Measurements from ENCODE around the gene CA12. TPM values are rescaled to one million over a fixed set of nuclear protein-coding genes. Genes with fewer than 3 reads are reported as not detected.

Gene CA12
- total and polyA plus RNA-seq, 2 of the 8 experiments (the other 6 are each of a cell fraction or from before 2014, with no cell fraction given) = 4.7 to 4.9 TPM

GRCh38 chr15:63373866-63374548 is 7.6 kb downstream of the CA12 start:
- 89% methylated on average over 9 of the region's 9 CpGs; no CpG with 5 or more reads in 1 of the 2 experiments for WGBS, 2 experiments (ENCODE audit: extremely low coverage in 1 of 2, insufficient coverage in 1 of 2, insufficient read length in 1 of 2, insufficient replicate concordance in 2 of 2, low coverage in 1 of 2, low lambda C conversion rate in 2 of 2, missing lambda C conversion rate in 1 of 2)

More at GRCh38 chr15:63373866-63374548, 7.6 kb downstream of the CA12 start:
- H3K23ac ChIP-seq (ENCODE audit: insufficient read length) = no peak overlapping the region
- no peak overlapping the region for H2BK120ac ChIP-seq (replicated peaks; ENCODE audit: low read depth, low read length)
- no peaks in the 10 kb centered on the region for H3K27me3 ChIP-seq (replicated peaks in 1 of 4; ENCODE audit: control insufficient read depth in 3 of 4, extremely low read depth in 1 of 4, insufficient read depth in 3 of 4, low read length in 3 of 4)
- H3K18ac ChIP-seq (ENCODE audit: extremely low read depth, low read length) = no peak overlapping the region
- CTCF ChIA-PET (ENCODE audit: partially characterized antibody) = interaction anchor here (1.1 kb wide), 1 partner anchor 83 kb away, joined by 3 read pairs; no protein-coding TSS in a partner anchor
- no peak overlapping the region for H4K8ac ChIP-seq (ENCODE audit: extremely low read depth, insufficient read depth, low read length)
- H2BK12ac ChIP-seq (ENCODE audit: low read depth, low read length) = no peak overlapping the region
- no peak overlapping the region for H2AFZ ChIP-seq (ENCODE audit: low read length)
- FAIRE-seq (no peak), DNase-seq (ENCODE audit: low read depth in 1 of 2, low spot score in 2 of 2) (no peak)
- no peaks in the 10 kb centered on the region for H3K23me2 ChIP-seq (ENCODE audit: low read depth, low read length)
- no peak overlapping the region for H2BK5ac ChIP-seq (ENCODE audit: low read depth, low read length)
- no peak overlapping the region for H3K4me3 ChIP-seq (ENCODE audit: extremely low read depth in 1 of 4, insufficient read depth in 2 of 4, low read depth in 3 of 4, low read length in 4 of 4)
- H2BK20ac ChIP-seq (ENCODE audit: low read length) = no peak overlapping the region
- H3K14ac ChIP-seq (ENCODE audit: insufficient read length) = no peak overlapping the region
- H2BK15ac ChIP-seq (ENCODE audit: low read length) = no peak overlapping the region
- no peaks in the 10 kb centered on the region for H3K9me3 ChIP-seq (ENCODE audit: insufficient read depth in 2 of 2, low read depth in 1 of 2, low read length in 1 of 2)
- H3K4me1 ChIP-seq (replicated peaks in 1 of 4; ENCODE audit: control insufficient read depth in 3 of 4, insufficient read depth in 4 of 4, low read length in 3 of 4) = peaks cover 0 to 10% (median 3%) of the 10 kb centered on the region in 4 experiments; a peak in 5 of 7 replicates
- H4K20me1 ChIP-seq (replicated peaks in 1 of 2; ENCODE audit: control insufficient read depth in 1 of 2, insufficient read depth in 2 of 2, low read length in 2 of 2) = no peaks in the 10 kb centered on the region
- TF ChIP-seq POLR2AphosphoS5 (IDR thresholded peaks at IDR 0.05; ENCODE audit: low read depth, low read length) (no peak), SAP30 (IDR thresholded peaks at IDR 0.05; ENCODE audit: insufficient read depth, insufficient replicate concordance, low read length) (no peak), TBP (IDR thresholded peaks at IDR 0.05; ENCODE audit: low read depth, low read length) (no peak), FOSL1 (IDR thresholded peaks at IDR 0.05; ENCODE audit: insufficient read depth, low read depth, low read length) (no peak)
- H3K56ac ChIP-seq (replicated peaks; ENCODE audit: insufficient read length, low read depth, low read length) = no peak overlapping the region
- no peaks in the 10 kb centered on the region for H3K36me3 ChIP-seq (ENCODE audit: control insufficient read depth in 2 of 4, insufficient read depth in 4 of 4, low read length in 3 of 4)
- no peak overlapping the region for H3K27ac ChIP-seq (ENCODE audit: low read depth, low read length)
- H3K79me1 ChIP-seq (ENCODE audit: low read depth, low read length) = no peaks in the 10 kb centered on the region
- no peak overlapping the region for H2AK5ac ChIP-seq (ENCODE audit: low read depth, low read length)
- POLR2A ChIA-PET (ENCODE audit: partially characterized antibody) = no interaction called here
- no peaks in the 10 kb centered on the region for H3K79me2 ChIP-seq (ENCODE audit: control insufficient read depth in 1 of 2, insufficient read depth in 2 of 2, low read length in 2 of 2)
- H4K91ac ChIP-seq (replicated peaks; ENCODE audit: insufficient read length, low read length) = no peak overlapping the region
- H3K4me2 ChIP-seq (ENCODE audit: insufficient read depth in 1 of 2, low read depth in 2 of 2, low read length in 2 of 2) = no peak overlapping the region
- H3K9ac ChIP-seq (replicated peaks in 1 of 4; ENCODE audit: extremely low read depth in 1 of 4, low read depth in 3 of 4, low read length in 3 of 4) = no peak overlapping the region
- H4K5ac ChIP-seq (ENCODE audit: insufficient read length, low read depth, low read length) = no peak overlapping the region
- H3K4ac ChIP-seq (replicated peaks; ENCODE audit: insufficient read length, low read depth, low read length) = no peak overlapping the region
